Glomerular visceral epithelial cell (primary cell): ENCODE measurements around the gene DMKN.
"Not testable (repeated sequence)": the region's sequence is repeated elsewhere in the genome, so short reads cannot be mapped to it uniquely, and the experiment has no call there.

Source experiments
- DNase-seq: peaks from one replicate; pipeline ENCODE4 v3.0.0-alpha.2; 2016; ENCODE audit errors: extremely low spot score

The DMKN gene

DNA sequence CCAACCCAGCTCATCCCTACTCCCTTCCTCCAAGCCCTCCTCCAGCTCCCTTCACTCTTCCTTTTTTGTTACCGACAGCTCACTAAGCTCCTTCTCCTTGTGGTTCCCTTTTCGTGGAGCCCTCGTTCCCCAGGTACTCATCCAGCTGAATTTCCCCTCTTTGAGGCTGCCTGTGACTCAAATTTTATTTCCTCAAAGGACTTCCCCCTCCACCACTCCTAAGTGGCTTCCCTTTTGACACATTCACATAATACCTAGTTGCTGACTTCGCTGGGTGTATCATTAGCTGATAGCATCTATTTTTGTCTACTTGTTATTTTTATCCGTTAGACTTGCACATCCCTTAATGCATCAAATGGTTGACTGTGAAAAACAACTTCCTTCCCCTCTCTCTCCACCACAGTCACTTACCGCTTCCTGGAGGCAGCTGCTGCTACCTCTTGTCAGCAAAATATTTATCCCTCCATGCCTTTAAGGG lies 50.9 kb downstream of the DMKN start:
- no peak for DNase-seq

GRCh38 chr19:35461788-35462187 lies 51.7 kb downstream of the DMKN start:
- not testable (repeated sequence) for DNase-seq

DNA sequence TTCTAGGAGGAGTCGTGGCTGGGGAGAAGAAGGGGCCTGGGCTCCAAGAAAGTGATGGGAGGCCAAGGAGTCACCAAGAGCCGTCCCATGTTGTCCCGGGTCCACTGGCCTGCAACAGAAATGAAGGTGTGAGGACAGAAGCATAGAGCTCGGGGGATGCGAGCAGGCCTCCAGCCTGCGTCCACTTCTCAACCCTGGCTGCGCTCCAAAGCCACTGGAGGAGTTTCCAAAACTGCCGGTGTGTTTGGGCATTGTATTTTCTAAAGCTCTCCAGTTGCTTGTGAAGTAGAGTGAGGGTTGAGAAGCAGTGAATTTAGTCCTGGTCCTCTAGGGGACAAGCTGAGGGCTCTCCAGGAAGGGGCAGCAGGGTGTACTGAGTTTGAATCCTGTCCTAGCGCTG lies 52.4 kb downstream of the DMKN start:
- DNase-seq = no peak

DNA sequence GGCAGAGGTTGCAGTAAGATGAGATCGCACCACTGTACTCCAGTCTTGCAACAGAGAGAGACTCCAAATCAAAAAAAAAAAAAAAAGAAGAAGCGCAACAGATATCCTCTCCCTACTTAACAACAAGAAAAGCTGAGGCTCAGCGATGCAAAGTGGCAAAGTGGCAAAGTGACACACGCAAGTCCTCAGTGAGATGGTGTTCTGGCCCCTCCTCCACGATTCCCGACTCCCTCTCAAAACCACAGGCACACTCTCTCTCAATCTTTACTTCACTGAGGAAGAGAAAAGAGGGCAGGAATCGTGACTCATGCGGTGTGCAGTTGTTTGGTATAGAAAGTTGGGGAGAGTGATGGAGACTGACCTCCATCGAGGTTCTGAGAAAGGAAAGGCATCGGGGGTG lies 52.8 kb downstream of the DMKN start:
- no peak for DNase-seq

GRCh38 chr19:35459414-35460082 lies 53.9 kb downstream of the DMKN start:
- no peak for DNase-seq

DNA sequence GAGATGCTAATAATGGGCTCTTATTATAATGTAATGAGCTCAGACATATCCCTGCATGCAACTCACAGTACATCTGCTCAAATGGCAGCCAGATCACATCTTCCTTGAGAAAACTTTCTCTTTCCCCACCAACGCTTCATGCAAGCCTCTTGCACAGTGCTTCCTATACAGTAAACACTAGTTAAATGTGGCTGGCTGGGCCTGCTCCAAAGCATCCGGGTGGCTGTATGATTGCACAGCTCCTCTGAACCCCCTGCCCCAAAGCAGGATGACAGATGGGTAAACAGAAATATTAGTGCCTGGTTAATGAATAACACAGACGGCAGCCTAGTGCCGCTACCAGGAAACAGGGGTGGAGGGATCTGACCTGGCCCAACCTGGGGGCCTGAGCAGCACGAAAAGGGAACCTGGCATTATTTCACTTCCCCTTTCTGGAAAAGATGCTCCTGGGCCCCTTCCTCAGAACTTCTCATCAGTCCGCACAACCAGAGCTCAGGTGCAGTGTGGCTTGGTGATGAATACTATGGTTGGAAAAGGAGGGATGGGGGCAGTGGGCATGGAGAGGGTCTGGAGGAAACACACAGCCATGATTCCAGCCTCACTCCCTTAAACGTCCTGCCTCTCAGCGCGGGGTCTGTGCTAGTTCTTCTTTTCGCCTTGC lies 54.6 kb downstream of the DMKN start:
- DNase-seq = no peak

DNA sequence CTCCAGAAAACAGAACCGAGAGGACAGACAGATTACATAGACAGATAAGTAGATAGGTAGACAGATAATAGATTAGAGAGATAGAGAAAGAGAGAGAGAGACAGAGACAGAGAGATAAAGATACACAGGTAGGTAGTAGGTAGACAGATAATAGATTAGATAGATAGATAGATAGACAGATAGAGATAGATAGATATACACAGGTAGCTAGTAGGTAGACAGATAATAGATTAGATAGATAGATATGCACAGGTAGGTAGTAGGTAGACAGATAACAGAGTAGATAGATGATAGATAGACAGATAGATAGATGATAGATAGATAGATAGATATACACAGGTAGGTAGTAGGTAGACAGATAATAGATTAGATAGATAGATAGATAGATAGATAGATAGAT lies 55.3 kb downstream of the DMKN start:
- DNase-seq = no peak

DNA sequence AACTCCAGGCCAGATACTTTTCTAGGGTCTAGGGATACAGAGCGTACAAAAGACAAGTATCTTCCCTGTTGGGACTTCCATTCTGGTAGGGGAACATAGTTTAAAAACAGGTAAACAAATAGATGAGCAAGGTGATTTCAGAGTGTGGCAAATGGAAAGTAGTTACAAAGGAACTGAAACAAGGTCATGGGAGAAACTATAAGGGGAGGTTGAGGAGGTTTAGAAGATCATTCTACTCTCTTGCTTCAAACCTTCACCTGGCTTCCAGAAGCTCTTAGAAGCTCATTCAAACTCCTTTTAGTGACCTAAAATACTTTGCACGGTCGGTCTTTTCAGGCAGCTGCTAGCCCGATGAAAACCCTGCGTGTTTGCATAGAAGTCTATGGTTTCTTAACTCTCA lies 56.3 kb downstream of the DMKN start:
- no peak for DNase-seq

DNA sequence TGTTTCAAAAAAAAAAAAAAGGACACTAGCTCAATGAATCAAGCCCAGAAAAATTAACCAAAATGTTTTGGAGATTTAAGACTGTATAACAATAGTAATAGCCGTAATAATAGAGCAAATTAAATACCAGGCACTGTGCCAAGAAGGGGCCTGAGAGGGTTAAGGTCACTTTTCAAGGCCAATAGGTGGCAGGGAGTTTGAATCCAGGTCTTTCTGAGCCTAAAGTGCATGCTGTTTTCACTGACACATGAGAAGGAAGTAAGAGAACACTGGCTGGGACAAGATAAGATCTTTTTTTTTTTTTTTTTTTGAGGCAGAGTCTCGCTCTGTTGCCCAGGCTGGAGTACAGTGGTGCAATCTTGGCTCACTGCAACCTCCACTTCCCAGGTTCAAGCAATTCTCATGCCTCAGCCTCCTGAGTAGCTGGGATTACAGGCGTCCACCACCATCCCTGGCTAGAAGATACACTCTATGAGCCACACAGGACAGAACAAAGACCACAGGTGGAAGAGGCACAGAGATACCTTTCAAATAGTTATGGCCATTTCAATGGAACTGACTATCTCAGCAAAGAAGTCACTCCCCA lies 57.7 kb downstream of the DMKN start:
- DNase-seq = no peak

- no peak for DNase-seq
Observed at GRCh38 chr19:35454663-35455062, 58.8 kb downstream of the DMKN start.

DNA sequence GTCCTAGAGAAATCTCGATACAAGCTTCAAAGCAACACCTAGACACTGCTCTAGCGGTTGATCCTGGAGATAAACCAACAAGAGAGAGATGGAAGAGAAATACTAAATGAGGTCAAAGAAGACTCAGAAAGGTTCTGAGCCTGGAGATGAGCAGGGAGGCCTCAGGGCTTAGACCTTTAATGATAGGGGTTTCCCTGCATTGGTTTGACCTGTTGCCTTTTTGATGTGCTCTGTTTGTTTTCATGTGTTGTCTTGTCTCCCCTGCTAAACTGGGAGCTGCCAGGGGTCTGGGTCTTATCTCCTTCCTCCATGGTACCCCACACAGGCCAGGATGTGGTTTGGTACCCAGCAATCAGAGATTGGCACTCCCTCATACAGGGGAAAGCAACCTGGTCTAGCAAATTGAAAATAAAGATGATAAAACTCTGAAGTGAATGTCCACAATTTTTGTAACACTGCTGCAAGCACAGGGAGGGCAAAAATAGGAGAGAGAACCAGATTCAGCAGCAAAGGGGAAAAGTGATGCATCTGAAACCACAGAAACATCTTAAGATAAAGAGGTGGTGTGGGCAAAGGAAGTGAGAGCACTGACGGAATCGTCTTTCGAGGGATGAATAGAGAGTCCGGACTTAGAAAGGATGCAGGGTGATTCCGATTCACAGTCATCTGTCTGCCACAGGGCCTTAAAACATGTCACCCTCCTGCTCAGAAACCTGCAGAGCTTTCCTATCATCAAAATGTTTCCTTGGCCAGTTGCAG lies 61.9 kb downstream of the DMKN start:
- no peak for DNase-seq

DNA sequence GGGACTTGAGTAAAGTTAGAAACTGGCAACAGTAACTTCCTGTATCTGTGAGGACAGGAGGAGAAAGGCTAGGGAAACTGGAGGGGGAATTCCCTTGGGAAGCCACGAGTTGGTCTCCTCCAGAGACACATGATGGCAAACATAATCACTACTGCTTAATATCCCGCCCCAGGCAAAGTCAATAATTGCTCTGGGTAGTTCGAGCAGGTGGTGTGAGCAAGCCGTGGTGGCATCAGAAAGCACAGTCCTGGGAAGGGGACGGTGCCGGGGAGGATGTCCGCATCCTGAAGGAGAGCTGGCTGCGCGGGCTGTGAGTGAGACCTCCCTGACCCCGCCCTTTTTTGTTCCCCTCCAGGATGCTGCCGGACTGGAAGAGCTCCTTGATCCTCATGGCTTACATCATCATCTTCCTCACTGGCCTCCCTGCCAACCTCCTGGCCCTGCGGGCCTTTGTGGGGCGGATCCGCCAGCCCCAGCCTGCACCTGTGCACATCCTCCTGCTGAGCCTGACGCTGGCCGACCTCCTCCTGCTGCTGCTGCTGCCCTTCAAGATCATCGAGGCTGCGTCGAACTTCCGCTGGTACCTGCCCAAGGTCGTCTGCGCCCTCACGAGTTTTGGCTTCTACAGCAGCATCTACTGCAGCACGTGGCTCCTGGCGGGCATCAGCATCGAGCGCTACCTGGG lies 63.9 kb downstream of the DMKN start:
- DNase-seq = no peak

GRCh38 chr19:35447606-35448469 lies 65.6 kb downstream of the DMKN start, which contains the start of gene FFAR2:
Gene FFAR2, plus strand, starts transcription at chr19:35448257. Its CDS starts 1,458 bp downstream, at chr19:35449715.
- DNase-seq = no peak
